Hepatocyte (in vitro differentiated cells): ENCODE data around the gene TNFSF11. TPM values are rescaled to one million over a fixed set of nuclear protein-coding genes. Genes with fewer than 3 reads are reported as not detected.

Experiments used
- DNase-seq: peaks from one replicate; pipeline ENCODE4 v3.0.0-alpha.2; 2016; ENCODE audit warnings: low spot score
- H2AFZ ChIP-seq: fragments of 200-600 bp; sonication (generic); 2 replicates; pipeline ENCODE4 v1.6.0; 2016; ENCODE audit warnings: antibody characterized with exemption, mild to moderate bottlenecking
- H3K27ac ChIP-seq: fragments of 200-600 bp; sonication (generic); 2 replicates; pipeline ENCODE4 v1.5.1; 2016; ENCODE audit warnings: mild to moderate bottlenecking
- H3K27me3 ChIP-seq: fragments of 200-600 bp; sonication (generic); 2 replicates; pipeline ENCODE4 v1.6.1; 2016
- H3K36me3 ChIP-seq: fragments of 200-600 bp; sonication (generic); replicated peaks from 2 replicates; pipeline ENCODE4 v1.5.1; 2016; ENCODE audit warnings: low read depth; ENCODE audit not compliant: insufficient read depth
- H3K4me1 ChIP-seq: fragments of 200-600 bp; sonication (generic); 2 replicates; pipeline ENCODE4 v1.5.1; 2016; ENCODE audit warnings: mild to moderate bottlenecking, moderate library complexity; ENCODE audit not compliant: insufficient read depth
- H3K4me2 ChIP-seq: fragments of 200-600 bp; sonication (generic); 2 replicates; pipeline ENCODE4 v1.6.0; 2016
- H3K4me3 ChIP-seq: fragments of 200-600 bp; sonication (generic); 2 replicates; pipeline ENCODE4 v1.5.1; 2016; ENCODE audit warnings: mild to moderate bottlenecking
- H3K79me2 ChIP-seq: fragments of 200-600 bp; sonication (generic); 2 replicates; pipeline ENCODE4 v1.6.0; 2017; ENCODE audit warnings: mild to moderate bottlenecking
- H3K9me2 ChIP-seq: fragments of 200-600 bp; sonication (generic); replicated peaks from 2 replicates; pipeline ENCODE4 v1.6.0; 2017; ENCODE audit warnings: mild to moderate bottlenecking; ENCODE audit not compliant: insufficient read depth
- H3K9me3 ChIP-seq: fragments of 200-600 bp; sonication (generic); 2 replicates; pipeline ENCODE4 v1.5.1; 2016; ENCODE audit warnings: low read depth, mild to moderate bottlenecking
- H4K20me1 ChIP-seq: fragments of 200-600 bp; sonication (generic); 2 replicates; pipeline ENCODE4 v1.6.0; 2016; ENCODE audit warnings: mild to moderate bottlenecking; ENCODE audit not compliant: insufficient read depth, poor library complexity, severe bottlenecking
- CTCF ChIP-seq: fragments of 200-600 bp; sonication (generic); IDR thresholded peaks from 2 replicates; pipeline ENCODE4 v1.5.1; 2016; ENCODE audit warnings: antibody characterized with exemption, mild to moderate bottlenecking; ENCODE audit not compliant: poor library complexity
- EZH2 ChIP-seq: fragments of 200-600 bp; sonication (generic); IDR thresholded peaks from 2 replicates; pipeline ENCODE4 v1.6.1; 2016; ENCODE audit warnings: antibody characterized with exemption, mild to moderate bottlenecking, borderline replicate concordance
- EZH2phosphoT487 ChIP-seq: fragments of 200-600 bp; sonication (generic); IDR thresholded peaks from one replicate; pipeline ENCODE4 v1.6.1; 2018; ENCODE audit warnings: antibody characterized with exemption, mild to moderate bottlenecking, low read depth, moderate library complexity; ENCODE audit not compliant: unreplicated experiment, severe bottlenecking
- WGBS: methylation state at CpG from one replicate; pipeline ENCODE4 v1.1.6; 2016; ENCODE audit warnings: low lambda C conversion rate; ENCODE audit errors: missing lambda C conversion rate; 5-methylcytosine and 5-hydroxymethylcytosine counted together
- polyA plus RNA-seq: library from polyadenylated mRNA; unstranded; fragments of >200 nt; fragmentation: Nextera tagmentation; extraction: Ambion mirVana; gene quantifications from 2 replicates; pipeline ENCODE4 v1.2.1, GENCODE V29; 2016
- total RNA-seq: library from RNA; depleted of rRNA; stranded (reverse); fragments of >200 nt; gene quantifications from 2 replicates; pipeline ENCODE4 v1.2.3, GENCODE V29; 2014

The TNFSF11 gene
- total and polyA plus RNA-seq, 2 experiments from 2014 or later, result 0.83 TPM; not detected in 1

GRCh38 chr13:42612021-42612765 lies 38.2 kb downstream of the TNFSF11 start:
- Histone ChIP-seq H4K20me1 (no peaks in the 10 kb centered on the region), H3K27ac (no peak overlapping the region), H2AFZ (no peak overlapping the region), H3K4me3 (no peak overlapping the region), H3K4me2 (no peak overlapping the region), H3K79me2 (no peaks in the 10 kb centered on the region), H3K4me1 (no peaks in the 10 kb centered on the region), H3K9me2 (no peaks in the 10 kb centered on the region), H3K27me3 (no peaks in the 10 kb centered on the region), H3K36me3 (no peaks in the 10 kb centered on the region), H3K9me3 (no peaks in the 10 kb centered on the region)
- WGBS, result 82% methylated on average over 7 of the region's 7 CpGs
- no peak for DNase-seq
- TF ChIP-seq EZH2, result no peak

- H3K4me2 ChIP-seq, result no peak overlapping the region
- no peaks in the 10 kb centered on the region for H4K20me1 ChIP-seq
- no peak overlapping the region for H3K27ac ChIP-seq
- TF ChIP-seq CTCF (no peak), EZH2phosphoT487 (no peak), EZH2 (no peak)
- H3K27me3 ChIP-seq, result no peaks in the 10 kb centered on the region
- no peaks in the 10 kb centered on the region for H3K36me3 ChIP-seq
- no peaks in the 10 kb centered on the region for H3K4me1 ChIP-seq
- H2AFZ ChIP-seq, result no peak overlapping the region
- no peaks in the 10 kb centered on the region for H3K9me3 ChIP-seq
- no peaks in the 10 kb centered on the region for H3K79me2 ChIP-seq
- WGBS, result 69% methylated on average over 3 of the region's 3 CpGs
- DNase-seq, result no peak
- H3K4me3 ChIP-seq, result no peak overlapping the region
- H3K9me2 ChIP-seq, result no peaks in the 10 kb centered on the region
Observed at GRCh38 chr13:42614436-42615035, 40.6 kb downstream of the TNFSF11 start.

GRCh38 chr13:42615691-42616090 lies 41.7 kb downstream of the TNFSF11 start:
- Histone ChIP-seq H3K79me2 (no peaks in the 10 kb centered on the region), H3K27ac (no peak overlapping the region), H4K20me1 (no peaks in the 10 kb centered on the region), H3K9me2 (no peaks in the 10 kb centered on the region), H3K27me3 (no peaks in the 10 kb centered on the region), H2AFZ (no peak overlapping the region), H3K36me3 (no peaks in the 10 kb centered on the region), H3K4me1 (no peaks in the 10 kb centered on the region), H3K9me3 (no peaks in the 10 kb centered on the region), H3K4me3 (no peak overlapping the region), H3K4me2 (no peak overlapping the region)
- TF ChIP-seq CTCF (no peak), EZH2phosphoT487 (no peak), EZH2 (no peak)
- peak; percentile 28 for DNase-seq
- 83% methylated on average over 6 of the region's 6 CpGs for WGBS

- H3K4me2 ChIP-seq, result no peak overlapping the region
- WGBS, result 75% methylated on average over 3 of the region's 3 CpGs
- H2AFZ ChIP-seq, result no peak overlapping the region
- no peak for DNase-seq
- no peak for TF ChIP-seq EZH2
- no peak for TF ChIP-seq CTCF
- no peak for TF ChIP-seq EZH2phosphoT487
- no peaks in the 10 kb centered on the region for H3K36me3 ChIP-seq
- H3K9me3 ChIP-seq, result no peaks in the 10 kb centered on the region
- H3K9me2 ChIP-seq, result no peaks in the 10 kb centered on the region
- H3K4me1 ChIP-seq, result no peaks in the 10 kb centered on the region
- no peak overlapping the region for H3K4me3 ChIP-seq
- no peaks in the 10 kb centered on the region for H3K79me2 ChIP-seq
- no peaks in the 10 kb centered on the region for H4K20me1 ChIP-seq
- no peak overlapping the region for H3K27ac ChIP-seq
- H3K27me3 ChIP-seq, result no peaks in the 10 kb centered on the region
Observed at GRCh38 chr13:42617221-42617620, 43.3 kb downstream of the TNFSF11 start.
